B cell (primary cell): ENCODE results near the gene LCE2C. TPM values are rescaled to one million over a fixed set of nuclear protein-coding genes. Genes with fewer than 3 reads are reported as not detected.

Experiments used
- ATAC-seq: fragments of 200-7000 bp; cut with Tn5 transposase; one replicate; pipeline ENCODE4 v1.10.0; 2021; ENCODE audit warnings: low read depth, mild to moderate bottlenecking, moderate number of reproducible peaks, moderate library complexity
- CTCF ChIA-PET: fragments of 350-600 bp; sonication (Branson Sonifier 250); formaldehyde crosslinking; loops from one replicate; lab custom pipeline; 2021; ENCODE audit warnings: antibody characterized with exemption, inconsistent platforms; lab: Charles Lee
- POLR2A ChIA-PET: fragments of 350-600 bp; sonication (Branson Sonifier 250); formaldehyde crosslinking; loops from one replicate; lab custom pipeline; 2021; ENCODE audit warnings: antibody characterized with exemption; lab: Charles Lee
- DNase-seq: peaks from one replicate; pipeline ENCODE4 v3.0.0; 2013
- H2AFZ ChIP-seq: 2 replicates; pipeline ENCODE4 v1.6.1; 2012; ENCODE audit warnings: mild to moderate bottlenecking, low read depth, low read length; ENCODE audit not compliant: insufficient read depth, poor library complexity, severe bottlenecking
- H3K27ac ChIP-seq, 2 donors: 1 replicate in 1 of 2; 2 replicates in 1 of 2; pipeline ENCODE4 v1.5.1; 2012 to 2013; ENCODE audit warnings: low read length in 2 of 2, mild to moderate bottlenecking in 2 of 2, moderate library complexity in 1 of 2
- H3K27me3 ChIP-seq, 4 experiments: fragments of 200-600 bp in 1 of 4; sonication (generic) in 1 of 4; replicated peaks in 1 of 4; 1 replicate in 2 of 4; 2 replicates in 2 of 4; pipeline versions ENCODE4 v1.6.1 to v1.7.0; 2013 to 2016; ENCODE audit warnings: low read length in 3 of 4, mild to moderate bottlenecking in 2 of 4, mixed read lengths in 1 of 4, moderate library complexity in 1 of 4; ENCODE audit not compliant: insufficient read depth in 4 of 4, control insufficient read depth in 3 of 4; ENCODE audit errors: control extremely low read depth in 1 of 4
- H3K36me3 ChIP-seq, 2 experiments: replicated peaks in 1 of 2; 1 replicate in 1 of 2; 2 replicates in 1 of 2; pipeline versions ENCODE4 v1.6.1 to v1.7.1; 2013; ENCODE audit warnings: low read length in 1 of 2; ENCODE audit not compliant: insufficient read depth in 2 of 2, control insufficient read depth in 1 of 2; ENCODE audit errors: control extremely low read depth in 1 of 2, extremely low read depth in 1 of 2
- H3K4me1 ChIP-seq, 2 donors: fragments of 200-600 bp in 1 of 2; sonication (generic) in 1 of 2; 1 replicate in 1 of 2; 2 replicates in 1 of 2; pipeline versions ENCODE4 v1.5.1 to v1.6.1; 2013 to 2017; ENCODE audit warnings: low read length in 2 of 2; ENCODE audit not compliant: control insufficient read depth in 2 of 2, insufficient read depth in 2 of 2
- H3K4me2 ChIP-seq: replicated peaks from 2 replicates; pipeline ENCODE3; 2012; ENCODE audit warnings: mild to moderate bottlenecking, low read depth, low read length; ENCODE audit not compliant: poor library complexity, severe bottlenecking
- H3K4me3 ChIP-seq, 5 experiments: fragments of 200-600 bp in 1 of 5; sonication (generic) in 1 of 5; 1 replicate in 3 of 5; 2 replicates in 2 of 5; pipeline versions ENCODE4 v1.5.1 to v1.7.0; 2011 to 2016; ENCODE audit warnings: low read length in 4 of 5, mild to moderate bottlenecking in 4 of 5, low read depth in 2 of 5, control low read depth in 1 of 5, moderate library complexity in 1 of 5; ENCODE audit not compliant: insufficient read depth in 1 of 5; ENCODE audit errors: control extremely low read depth in 1 of 5, extremely low read depth in 1 of 5
- H3K79me2 ChIP-seq: fragments of 200-600 bp; sonication (generic); one replicate; pipeline ENCODE4 v1.6.0; 2016; ENCODE audit warnings: low read length; ENCODE audit not compliant: control insufficient read depth, insufficient read depth
- H3K9ac ChIP-seq: fragments of 200-600 bp; sonication (generic); 2 replicates; pipeline ENCODE4 v1.6.1; 2017; ENCODE audit warnings: mild to moderate bottlenecking, low read length, moderate library complexity
- H3K9me3 ChIP-seq, 3 donors: one replicate each; pipeline versions ENCODE4 v1.6.1 to v1.7.1; 2013; ENCODE audit warnings: low read length in 2 of 3; ENCODE audit not compliant: control insufficient read depth in 2 of 3, insufficient read depth in 1 of 3; ENCODE audit errors: control extremely low read depth in 1 of 3
- H4K20me1 ChIP-seq: 2 replicates; pipeline ENCODE4 v1.6.0; 2012; ENCODE audit warnings: mild to moderate bottlenecking, low read length; ENCODE audit not compliant: insufficient read depth, control insufficient read depth, poor library complexity, severe bottlenecking
- H3K27ac Mint-ChIP-seq: one replicate; pipeline ENCODE4 v1.8.0; 2021; ENCODE audit warnings: mixed read lengths
- H3K27me3 Mint-ChIP-seq: one replicate; pipeline ENCODE4 v1.8.0; 2021; ENCODE audit warnings: mixed read lengths
- H3K4me1 Mint-ChIP-seq: one replicate; pipeline ENCODE4 v1.8.0; 2021; ENCODE audit warnings: mixed read lengths
- H3K4me3 Mint-ChIP-seq: one replicate; pipeline ENCODE4 v1.8.0; 2021; ENCODE audit warnings: mixed read lengths
- H3K9me3 Mint-ChIP-seq: one replicate; pipeline ENCODE4 v1.8.0; 2022; ENCODE audit warnings: mixed read lengths; ENCODE audit not compliant: insufficient read depth
- EZH2 ChIP-seq: IDR thresholded peaks from 2 replicates; pipeline ENCODE4 v1.6.1; 2012; ENCODE audit warnings: borderline replicate concordance, low read depth, mild to moderate bottlenecking, moderate library complexity, low read length; ENCODE audit not compliant: insufficient read depth, poor library complexity, severe bottlenecking
- WGBS: methylation state at CpG from one replicate; pipeline ENCODE4 v1.1.5; 2013; ENCODE audit warnings: missing lambda C conversion rate; ENCODE audit not compliant: insufficient coverage; 5-methylcytosine and 5-hydroxymethylcytosine counted together
- intact Hi-C: fragments of 100-400 bp; cut with micrococcal nuclease; formaldehyde crosslinking; loops from one replicate; pipeline ENCODE4 v1.10.0; 2022
- polyA plus RNA-seq: library from polyadenylated mRNA; depleted of rRNA; stranded (reverse); fragments of >200 nt; gene quantifications from 2 replicates; pipeline ENCODE4 v1.2.3, GENCODE V29; 2012
- total RNA-seq, 2 donors: library from RNA; stranded (reverse); fragments of 120-200 nt in 1 of 2; gene quantifications; 1 replicate in 1 of 2; 2 replicates in 1 of 2; pipeline versions ENCODE4 v1.2.3 to v1.2.4, GENCODE V29; 2013 to 2022
- TF ChIP-seq, protein P1 (sequence below): fragments of 200-600 bp; IDR thresholded peaks from one replicate; pipeline ENCODE4 v1.8.0; 2022; ENCODE audit warnings: antibody characterized with exemption, mild to moderate bottlenecking

The LCE2C gene
- total and polyA plus RNA-seq, 2 donors (not counting 1 experiment from before 2014, with no cell fraction given) = not detected

DNA sequence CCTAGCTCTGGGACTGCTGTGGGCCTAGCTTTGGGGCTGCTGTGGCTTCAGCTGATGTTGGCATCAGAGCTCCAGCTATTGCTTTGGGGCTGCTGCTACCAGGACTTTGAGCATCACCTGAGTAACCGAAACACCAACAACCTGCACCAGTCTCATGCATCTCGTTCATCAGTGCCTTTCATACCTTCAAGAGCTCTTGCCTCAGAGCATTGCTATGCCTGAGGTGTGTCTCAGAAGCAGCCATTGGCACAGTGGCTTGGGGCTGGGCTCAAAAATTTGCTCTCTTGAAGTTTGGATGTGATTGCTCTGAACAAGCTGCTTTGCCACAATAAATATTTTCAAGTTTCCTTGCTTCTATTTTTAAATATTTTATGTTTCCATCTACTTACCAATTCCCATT lies 18.6 kb upstream of the LCE2C start:
- no peaks in the 10 kb centered on the region for H3K79me2 ChIP-seq
- peaks cover 27% of the 10 kb centered on the region for H3K27me3 Mint-ChIP-seq
- H3K9me3 Mint-ChIP-seq = no peaks in the 10 kb centered on the region
- no peak overlapping the region for H3K4me2 ChIP-seq
- no peaks in the 10 kb centered on the region for H3K4me1 ChIP-seq
- TF ChIP-seq, protein P1, sequence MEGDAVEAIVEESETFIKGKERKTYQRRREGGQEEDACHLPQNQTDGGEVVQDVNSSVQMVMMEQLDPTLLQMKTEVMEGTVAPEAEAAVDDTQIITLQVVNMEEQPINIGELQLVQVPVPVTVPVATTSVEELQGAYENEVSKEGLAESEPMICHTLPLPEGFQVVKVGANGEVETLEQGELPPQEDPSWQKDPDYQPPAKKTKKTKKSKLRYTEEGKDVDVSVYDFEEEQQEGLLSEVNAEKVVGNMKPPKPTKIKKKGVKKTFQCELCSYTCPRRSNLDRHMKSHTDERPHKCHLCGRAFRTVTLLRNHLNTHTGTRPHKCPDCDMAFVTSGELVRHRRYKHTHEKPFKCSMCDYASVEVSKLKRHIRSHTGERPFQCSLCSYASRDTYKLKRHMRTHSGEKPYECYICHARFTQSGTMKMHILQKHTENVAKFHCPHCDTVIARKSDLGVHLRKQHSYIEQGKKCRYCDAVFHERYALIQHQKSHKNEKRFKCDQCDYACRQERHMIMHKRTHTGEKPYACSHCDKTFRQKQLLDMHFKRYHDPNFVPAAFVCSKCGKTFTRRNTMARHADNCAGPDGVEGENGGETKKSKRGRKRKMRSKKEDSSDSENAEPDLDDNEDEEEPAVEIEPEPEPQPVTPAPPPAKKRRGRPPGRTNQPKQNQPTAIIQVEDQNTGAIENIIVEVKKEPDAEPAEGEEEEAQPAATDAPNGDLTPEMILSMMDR = no peak
- no peak for TF ChIP-seq EZH2
- ChIA-PET CTCF (no interaction called here), POLR2A (no interaction called here)
- H3K4me1 Mint-ChIP-seq = no peaks in the 10 kb centered on the region
- no peaks in the 10 kb centered on the region for H3K36me3 ChIP-seq
- no peak overlapping the region for H3K4me3 Mint-ChIP-seq
- no peak overlapping the region for H2AFZ ChIP-seq
- no peak overlapping the region for H3K27ac Mint-ChIP-seq
- no peaks in the 10 kb centered on the region for H4K20me1 ChIP-seq
- ATAC-seq = no peak
- 80% methylated on average over 1 of the region's 2 CpGs for WGBS
- no peak overlapping the region for H3K9ac ChIP-seq
- intact Hi-C loops = no loop called here
- no peaks in the 10 kb centered on the region for H3K9me3 ChIP-seq
- no peak overlapping the region for H3K27ac ChIP-seq
- H3K27me3 ChIP-seq = peaks cover 0 to 2% (median 0%) of the 10 kb centered on the region in 4 experiments
- no peak for DNase-seq
- H3K4me3 ChIP-seq = no peak overlapping the region

DNA sequence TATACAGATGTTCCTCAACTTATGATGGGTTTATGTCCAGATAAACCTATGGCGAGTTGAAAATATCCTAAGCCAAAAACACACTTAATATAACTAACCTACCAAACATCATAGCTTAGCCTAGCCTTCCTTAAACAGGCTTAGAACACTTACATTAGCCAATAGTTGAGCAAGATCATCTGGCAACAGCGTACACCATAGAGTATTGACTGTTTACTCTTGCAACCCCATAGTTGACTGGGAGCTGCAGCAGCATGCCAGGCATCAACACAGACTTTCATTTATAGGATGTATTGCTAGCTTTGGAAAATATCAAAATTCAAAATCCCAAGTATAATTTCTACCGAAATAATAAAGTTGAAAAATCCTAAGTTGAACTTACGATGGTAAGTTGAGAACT lies 17.4 kb upstream of the LCE2C start:
- peaks cover 25% of the 10 kb centered on the region for H3K27me3 Mint-ChIP-seq
- Histone ChIP-seq H3K4me3 (no peak overlapping the region), H3K4me2 (no peak overlapping the region), H3K36me3 (no peaks in the 10 kb centered on the region), H3K9ac (no peak overlapping the region), H2AFZ (no peak overlapping the region), H4K20me1 (no peaks in the 10 kb centered on the region), H3K27ac (no peak overlapping the region), H3K79me2 (no peaks in the 10 kb centered on the region), H3K27me3 (peaks cover 0 to 2% (median 0%) of the 10 kb centered on the region in 4 experiments), H3K9me3 (no peaks in the 10 kb centered on the region), H3K4me1 (no peaks in the 10 kb centered on the region)
- DNase-seq (no peak), ATAC-seq (no peak)
- no peaks in the 10 kb centered on the region for H3K9me3 Mint-ChIP-seq
- intact Hi-C loops = no loop called here
- TF ChIP-seq, protein P1 = no peak
- TF ChIP-seq EZH2 = no peak
- no peaks in the 10 kb centered on the region for H3K4me1 Mint-ChIP-seq
- H3K27ac Mint-ChIP-seq = no peak overlapping the region
- ChIA-PET CTCF (interaction anchor here (0.7 kb wide), 1 partner anchor 37 kb away, joined by 4 read pairs; no protein-coding TSS in a partner anchor), POLR2A (no interaction called here)
- H3K4me3 Mint-ChIP-seq = no peak overlapping the region
- no CpG with 5 or more reads among the region's 4 CpGs for WGBS
